Fibroblast of lung (primary cell): ENCODE results near the gene MRC2. TPM values are rescaled to one million over a fixed set of nuclear protein-coding genes. Genes with fewer than 3 reads are reported as not detected.
A peak's percentile ranks its signal among the peaks of the same experiment; 100 is the strongest.

Experiments
- DNase-seq, 2 donors: peaks; one replicate each; pipeline versions ENCODE4 v3.0.0 to v3.0.0-alpha.2; 2010; ENCODE audit warnings: low read depth in 2 of 2
- H2AFZ ChIP-seq: 2 replicates; pipeline ENCODE4 v1.5.1; 2012; ENCODE audit warnings: low read length, control low read depth, inconsistent platforms
- H3K27ac ChIP-seq: 2 replicates; pipeline ENCODE4 v1.5.1; 2011; ENCODE audit warnings: low read length, control low read depth; ENCODE audit not compliant: insufficient read depth
- H3K27me3 ChIP-seq: 2 replicates; pipeline ENCODE4 v1.5.1; 2011; ENCODE audit warnings: mild to moderate bottlenecking, low read length; ENCODE audit not compliant: control insufficient read depth, insufficient read depth
- H3K36me3 ChIP-seq: 2 replicates; pipeline ENCODE4 v1.5.1; 2011; ENCODE audit warnings: low read length; ENCODE audit not compliant: control insufficient read depth, insufficient read depth
- H3K4me1 ChIP-seq: 2 replicates; pipeline ENCODE4 v1.5.1; 2011; ENCODE audit warnings: low read length; ENCODE audit not compliant: control insufficient read depth, insufficient read depth; ENCODE audit errors: extremely low read depth
- H3K4me2 ChIP-seq: 2 replicates; pipeline ENCODE4 v1.5.1; 2011; ENCODE audit warnings: low read length, control low read depth; ENCODE audit not compliant: insufficient read depth; ENCODE audit errors: extremely low read depth
- H3K4me3 ChIP-seq, 4 experiments: fragments of 200-600 bp in 1 of 4; sonication (generic) in 1 of 4; replicated peaks in 1 of 4; 2 replicates each; pipeline ENCODE4 v1.5.1; 2011 to 2016; ENCODE audit warnings: low read length in 4 of 4, low read depth in 3 of 4, mild to moderate bottlenecking in 3 of 4, control low read depth in 2 of 4, inconsistent platforms in 1 of 4, mixed read lengths in 1 of 4; ENCODE audit not compliant: insufficient read depth in 1 of 4; ENCODE audit errors: control extremely low read depth in 1 of 4
- H3K79me2 ChIP-seq: 2 replicates; pipeline ENCODE4 v1.5.1; 2012; ENCODE audit warnings: mild to moderate bottlenecking, low read length, inconsistent platforms; ENCODE audit not compliant: control insufficient read depth, insufficient read depth
- H3K9ac ChIP-seq: 2 replicates; pipeline ENCODE4 v1.5.1; 2011; ENCODE audit warnings: mild to moderate bottlenecking, low read length, control low read depth; ENCODE audit not compliant: insufficient read depth
- H3K9me3 ChIP-seq: 2 replicates; pipeline ENCODE4 v1.5.1; 2012; ENCODE audit warnings: low read depth, low read length; ENCODE audit not compliant: control insufficient read depth, insufficient read depth
- H4K20me1 ChIP-seq: 2 replicates; pipeline ENCODE4 v1.5.1; 2011; ENCODE audit warnings: low read length; ENCODE audit not compliant: control insufficient read depth, insufficient read depth; ENCODE audit errors: extremely low read depth
- EZH2 ChIP-seq: IDR thresholded peaks from 2 replicates; pipeline ENCODE4 v1.5.1; 2012; ENCODE audit warnings: low read length, control low read depth, mild to moderate bottlenecking; ENCODE audit errors: missing control alignments
- polyA plus RNA-seq, 2 donors: library from polyadenylated mRNA; depleted of rRNA in 1 of 2; stranded (reverse) in 1 of 2; unstranded in 1 of 2; fragments of >200 nt; gene quantifications; 2 replicates each; pipeline ENCODE4 v1.2.1, GENCODE V29; 2011 to 2012; ENCODE audit warnings: missing spikeins in 1 of 2
- total RNA-seq: library from RNA; depleted of rRNA; stranded (reverse); fragments of >200 nt; gene quantifications from 2 replicates; pipeline ENCODE4 v1.2.1, GENCODE V29; 2014
- TF ChIP-seq, protein P1 (sequence below), 2 donors: IDR thresholded peaks in 1 of 2; conservative IDR thresholded peaks in 1 of 2; 1 replicate in 1 of 2; 2 replicates in 1 of 2; pipeline ENCODE4 v1.5.1; 2011 to 2012; ENCODE audit warnings: low read length in 2 of 2, control low read depth in 1 of 2, inconsistent platforms in 1 of 2, low read depth in 1 of 2, mild to moderate bottlenecking in 1 of 2

The MRC2 gene
- total and polyA plus RNA-seq, 2 donors (not counting 1 experiment from before 2014, with no cell fraction given): 98.7 to 164 TPM

DNA sequence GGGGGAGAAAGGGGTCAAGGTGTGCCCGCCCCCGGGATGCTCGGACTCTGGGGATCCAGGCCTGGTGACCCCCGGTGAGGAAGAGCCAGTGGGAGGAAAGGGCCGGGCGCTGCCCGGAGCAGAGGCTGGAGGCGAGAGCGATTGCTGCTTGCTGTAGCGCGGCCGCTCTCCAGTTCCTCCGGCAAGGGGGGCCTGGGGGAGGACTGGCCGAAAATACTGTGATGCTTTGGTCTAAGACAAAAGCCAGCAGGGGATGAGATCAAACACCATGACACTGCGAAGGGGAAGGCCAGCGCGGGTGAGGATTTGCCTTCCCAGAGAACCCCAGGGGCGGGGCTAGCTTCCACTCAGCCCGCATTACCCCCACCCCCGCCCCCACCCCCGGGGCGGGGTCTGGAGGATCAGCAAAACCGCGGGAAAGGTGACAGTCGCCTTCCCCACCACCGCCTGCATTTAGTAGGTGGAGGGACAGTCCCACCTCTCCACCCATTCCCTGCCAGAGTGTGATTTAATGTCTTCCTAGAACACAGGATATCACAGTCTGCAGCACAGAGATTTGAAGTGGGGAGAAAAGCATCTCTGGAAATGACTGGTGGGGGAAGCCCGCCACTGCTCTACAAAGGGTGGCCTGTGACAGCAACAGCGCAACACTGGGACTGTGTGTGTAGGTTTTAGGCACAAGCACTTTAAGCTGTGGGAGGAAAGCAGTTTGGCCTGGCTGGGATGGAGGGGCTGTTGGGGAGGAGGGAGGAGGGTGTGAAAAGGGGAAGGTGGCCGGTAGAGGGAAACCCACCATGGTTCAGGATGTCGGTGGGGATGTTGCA lies 25.7 kb downstream of the MRC2 start:
- no peak for TF ChIP-seq EZH2
- TF ChIP-seq, protein P1, sequence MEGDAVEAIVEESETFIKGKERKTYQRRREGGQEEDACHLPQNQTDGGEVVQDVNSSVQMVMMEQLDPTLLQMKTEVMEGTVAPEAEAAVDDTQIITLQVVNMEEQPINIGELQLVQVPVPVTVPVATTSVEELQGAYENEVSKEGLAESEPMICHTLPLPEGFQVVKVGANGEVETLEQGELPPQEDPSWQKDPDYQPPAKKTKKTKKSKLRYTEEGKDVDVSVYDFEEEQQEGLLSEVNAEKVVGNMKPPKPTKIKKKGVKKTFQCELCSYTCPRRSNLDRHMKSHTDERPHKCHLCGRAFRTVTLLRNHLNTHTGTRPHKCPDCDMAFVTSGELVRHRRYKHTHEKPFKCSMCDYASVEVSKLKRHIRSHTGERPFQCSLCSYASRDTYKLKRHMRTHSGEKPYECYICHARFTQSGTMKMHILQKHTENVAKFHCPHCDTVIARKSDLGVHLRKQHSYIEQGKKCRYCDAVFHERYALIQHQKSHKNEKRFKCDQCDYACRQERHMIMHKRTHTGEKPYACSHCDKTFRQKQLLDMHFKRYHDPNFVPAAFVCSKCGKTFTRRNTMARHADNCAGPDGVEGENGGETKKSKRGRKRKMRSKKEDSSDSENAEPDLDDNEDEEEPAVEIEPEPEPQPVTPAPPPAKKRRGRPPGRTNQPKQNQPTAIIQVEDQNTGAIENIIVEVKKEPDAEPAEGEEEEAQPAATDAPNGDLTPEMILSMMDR (conservative IDR thresholded peaks at IDR 0.05 in 1 of 2, IDR thresholded peaks at IDR 0.05 in 1 of 2; ENCODE audit: low read depth in 1 of 2, low read length in 2 of 2): peak in 1 of 2 donors; percentile 22
- H3K9me3 ChIP-seq: no peaks in the 10 kb centered on the region
- H3K4me1 ChIP-seq: peaks cover 28% of the 10 kb centered on the region
- peak overlapping the region; percentile 17 to 49 (median 36) for H3K4me3 ChIP-seq
- H3K4me2 ChIP-seq: peak overlapping the region; percentile 95
- H2AFZ ChIP-seq: no peak overlapping the region
- H4K20me1 ChIP-seq: no peaks in the 10 kb centered on the region
- H3K27ac ChIP-seq: peak overlapping the region; percentile 85
- H3K79me2 ChIP-seq: peaks cover 25% of the 10 kb centered on the region
- H3K9ac ChIP-seq: peak overlapping the region; percentile 69
- peaks cover 7% of the 10 kb centered on the region for H3K36me3 ChIP-seq
- peak; percentile 55 to 57 for DNase-seq
- no peaks in the 10 kb centered on the region for H3K27me3 ChIP-seq

DNA sequence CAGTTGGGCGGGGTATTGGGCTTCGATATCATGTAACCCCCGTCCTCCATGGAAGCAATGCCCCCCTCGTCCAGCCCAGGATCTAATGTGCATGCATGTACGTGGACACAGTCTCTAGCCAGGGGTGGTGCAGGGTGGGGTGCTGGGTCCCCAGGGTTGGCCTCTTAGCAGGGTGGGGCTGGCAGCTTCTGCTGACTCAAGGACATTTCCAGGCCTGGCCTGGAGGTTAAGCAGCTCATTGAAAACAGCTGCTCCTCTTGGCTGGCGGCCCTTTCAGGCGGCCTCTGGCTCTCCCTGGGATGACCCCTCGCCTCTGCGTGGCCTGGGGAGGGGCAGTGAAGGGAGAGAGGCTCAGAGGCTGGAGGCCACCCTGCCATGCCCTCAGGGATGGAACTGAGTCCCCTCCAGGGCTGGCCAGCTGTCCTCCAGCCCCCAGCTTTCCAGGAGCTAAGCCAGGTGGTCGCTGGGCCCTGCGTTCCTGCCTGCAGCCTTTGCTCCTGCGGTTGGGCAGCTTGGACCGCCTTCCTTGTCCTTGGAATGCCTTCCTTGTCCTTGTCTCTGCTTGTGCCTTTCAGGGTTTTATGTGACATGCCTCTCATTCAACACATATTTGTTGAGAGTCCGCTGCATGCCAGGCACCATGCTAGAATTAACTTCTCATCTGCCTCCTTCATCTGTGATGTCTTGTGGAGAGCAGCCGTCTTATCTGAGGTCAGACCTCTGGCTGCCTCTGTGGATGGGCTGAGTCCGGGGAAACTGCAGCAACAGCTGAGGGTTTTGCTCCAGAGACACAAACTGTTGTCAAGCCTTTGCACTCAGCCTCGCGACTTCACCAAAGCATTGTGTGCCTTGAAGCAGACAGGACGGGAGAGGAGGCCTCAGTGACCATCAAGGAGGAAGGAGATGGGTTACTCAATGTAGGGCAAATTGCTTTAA lies 26.6 kb downstream of the MRC2 start:
- Histone ChIP-seq H3K27ac (peak overlapping the region; percentile 85), H3K4me3 (peak overlapping the region in 2 of 4 experiments; percentile 19 to 27), H3K27me3 (no peaks in the 10 kb centered on the region), H3K36me3 (peaks cover 9% of the 10 kb centered on the region), H4K20me1 (no peaks in the 10 kb centered on the region), H2AFZ (no peak overlapping the region), H3K9ac (peak overlapping the region; percentile 40), H3K79me2 (peaks cover 25% of the 10 kb centered on the region), H3K9me3 (no peaks in the 10 kb centered on the region), H3K4me1 (peaks cover 23% of the 10 kb centered on the region), H3K4me2 (peak overlapping the region; percentile 95)
- no peak for TF ChIP-seq EZH2
- TF ChIP-seq, protein P1 (conservative IDR thresholded peaks at IDR 0.05 in 1 of 2, IDR thresholded peaks at IDR 0.05 in 1 of 2; ENCODE audit: low read depth in 1 of 2, low read length in 2 of 2): no peak
- peak; percentile 52 to 88 for DNase-seq

DNA sequence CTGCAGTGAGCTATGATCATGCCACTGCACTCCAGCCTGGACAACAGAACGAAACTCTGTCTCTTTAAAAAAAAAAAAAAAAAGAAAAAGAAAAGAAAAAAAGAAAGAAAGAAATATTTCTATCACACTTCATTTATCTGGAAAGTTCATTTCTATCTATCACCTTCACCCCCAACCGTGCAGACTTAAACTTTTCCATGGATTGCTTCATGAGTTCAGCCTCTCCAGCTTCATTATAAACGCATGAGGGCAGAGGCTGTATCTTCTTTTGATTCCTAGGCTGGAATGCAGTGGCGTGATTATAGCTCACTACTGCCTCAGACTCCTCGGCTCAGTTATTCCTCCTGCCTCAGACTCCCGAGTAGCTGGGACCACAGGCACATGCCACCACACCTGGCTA lies 28.2 kb downstream of the MRC2 start:
- Histone ChIP-seq H3K27me3 (no peaks in the 10 kb centered on the region), H3K4me3 (no peak overlapping the region), H3K79me2 (peaks cover 21% of the 10 kb centered on the region), H3K36me3 (peaks cover 9% of the 10 kb centered on the region), H3K9ac (no peak overlapping the region), H2AFZ (no peak overlapping the region), H3K27ac (no peak overlapping the region), H3K4me1 (peaks cover 23% of the 10 kb centered on the region), H3K9me3 (no peaks in the 10 kb centered on the region), H4K20me1 (no peaks in the 10 kb centered on the region), H3K4me2 (no peak overlapping the region)
- TF ChIP-seq EZH2: no peak
- TF ChIP-seq, protein P1 (conservative IDR thresholded peaks at IDR 0.05 in 1 of 2, IDR thresholded peaks at IDR 0.05 in 1 of 2; ENCODE audit: low read depth in 1 of 2, low read length in 2 of 2): no peak
- peak in 1 of 2 donors; percentile 30 for DNase-seq
